ENCODE results near the gene PRKCB.

DNA sequence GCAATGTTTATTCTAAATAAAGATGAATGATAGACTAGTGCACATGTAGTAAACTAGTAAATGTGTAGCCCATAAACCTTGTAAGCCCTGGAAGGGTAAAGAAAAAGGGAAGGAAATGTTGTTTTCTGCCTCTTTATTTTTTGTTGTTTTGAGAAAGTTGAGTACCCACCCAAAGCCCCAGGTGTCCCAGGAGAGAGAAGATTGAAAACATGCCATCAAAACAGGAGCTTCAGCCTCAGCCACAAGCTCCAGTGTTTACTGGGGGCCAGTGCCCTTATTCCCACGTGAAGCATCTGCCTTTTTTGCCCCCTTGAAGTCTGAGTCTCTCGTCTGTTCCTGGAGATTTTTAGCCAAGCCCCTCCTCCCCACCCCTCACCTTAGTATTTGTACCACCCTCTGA lies 121.5 kb downstream of the PRKCB start:
- TF ChIP-seq ZC3H11A (IDR thresholded peaks at IDR 0.05) (no peak), RFX5 (IDR thresholded peaks at IDR 0.05) (no peak), KDM5A (IDR thresholded peaks at IDR 0.05) (no peak), CEBPB (IDR thresholded peaks at IDR 0.05) (no peak), POLR2A (IDR thresholded peaks at IDR 0.05; ENCODE audit: low read length) (no peak), JUNB (IDR thresholded peaks at IDR 0.05) (no peak), KDM1A (IDR thresholded peaks at IDR 0.05; ENCODE audit: low read depth) (no peak)
- TF ChIP-seq, protein P1, sequence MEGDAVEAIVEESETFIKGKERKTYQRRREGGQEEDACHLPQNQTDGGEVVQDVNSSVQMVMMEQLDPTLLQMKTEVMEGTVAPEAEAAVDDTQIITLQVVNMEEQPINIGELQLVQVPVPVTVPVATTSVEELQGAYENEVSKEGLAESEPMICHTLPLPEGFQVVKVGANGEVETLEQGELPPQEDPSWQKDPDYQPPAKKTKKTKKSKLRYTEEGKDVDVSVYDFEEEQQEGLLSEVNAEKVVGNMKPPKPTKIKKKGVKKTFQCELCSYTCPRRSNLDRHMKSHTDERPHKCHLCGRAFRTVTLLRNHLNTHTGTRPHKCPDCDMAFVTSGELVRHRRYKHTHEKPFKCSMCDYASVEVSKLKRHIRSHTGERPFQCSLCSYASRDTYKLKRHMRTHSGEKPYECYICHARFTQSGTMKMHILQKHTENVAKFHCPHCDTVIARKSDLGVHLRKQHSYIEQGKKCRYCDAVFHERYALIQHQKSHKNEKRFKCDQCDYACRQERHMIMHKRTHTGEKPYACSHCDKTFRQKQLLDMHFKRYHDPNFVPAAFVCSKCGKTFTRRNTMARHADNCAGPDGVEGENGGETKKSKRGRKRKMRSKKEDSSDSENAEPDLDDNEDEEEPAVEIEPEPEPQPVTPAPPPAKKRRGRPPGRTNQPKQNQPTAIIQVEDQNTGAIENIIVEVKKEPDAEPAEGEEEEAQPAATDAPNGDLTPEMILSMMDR (IDR thresholded peaks at IDR 0.05) = no peak
- TF ChIP-seq, protein P2, sequence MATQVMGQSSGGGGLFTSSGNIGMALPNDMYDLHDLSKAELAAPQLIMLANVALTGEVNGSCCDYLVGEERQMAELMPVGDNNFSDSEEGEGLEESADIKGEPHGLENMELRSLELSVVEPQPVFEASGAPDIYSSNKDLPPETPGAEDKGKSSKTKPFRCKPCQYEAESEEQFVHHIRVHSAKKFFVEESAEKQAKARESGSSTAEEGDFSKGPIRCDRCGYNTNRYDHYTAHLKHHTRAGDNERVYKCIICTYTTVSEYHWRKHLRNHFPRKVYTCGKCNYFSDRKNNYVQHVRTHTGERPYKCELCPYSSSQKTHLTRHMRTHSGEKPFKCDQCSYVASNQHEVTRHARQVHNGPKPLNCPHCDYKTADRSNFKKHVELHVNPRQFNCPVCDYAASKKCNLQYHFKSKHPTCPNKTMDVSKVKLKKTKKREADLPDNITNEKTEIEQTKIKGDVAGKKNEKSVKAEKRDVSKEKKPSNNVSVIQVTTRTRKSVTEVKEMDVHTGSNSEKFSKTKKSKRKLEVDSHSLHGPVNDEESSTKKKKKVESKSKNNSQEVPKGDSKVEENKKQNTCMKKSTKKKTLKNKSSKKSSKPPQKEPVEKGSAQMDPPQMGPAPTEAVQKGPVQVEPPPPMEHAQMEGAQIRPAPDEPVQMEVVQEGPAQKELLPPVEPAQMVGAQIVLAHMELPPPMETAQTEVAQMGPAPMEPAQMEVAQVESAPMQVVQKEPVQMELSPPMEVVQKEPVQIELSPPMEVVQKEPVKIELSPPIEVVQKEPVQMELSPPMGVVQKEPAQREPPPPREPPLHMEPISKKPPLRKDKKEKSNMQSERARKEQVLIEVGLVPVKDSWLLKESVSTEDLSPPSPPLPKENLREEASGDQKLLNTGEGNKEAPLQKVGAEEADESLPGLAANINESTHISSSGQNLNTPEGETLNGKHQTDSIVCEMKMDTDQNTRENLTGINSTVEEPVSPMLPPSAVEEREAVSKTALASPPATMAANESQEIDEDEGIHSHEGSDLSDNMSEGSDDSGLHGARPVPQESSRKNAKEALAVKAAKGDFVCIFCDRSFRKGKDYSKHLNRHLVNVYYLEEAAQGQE (IDR thresholded peaks at IDR 0.05) = no peak

Measured in A549 (cell line).